Measurements from ENCODE around the gene RIN3. TPM values are rescaled to one million over a fixed set of nuclear protein-coding genes. Genes with fewer than 3 reads are reported as not detected.

RIN3 gene
- polyA plus RNA-seq, 4 donors, result 5.6 to 7.6 (median 6.7) TPM

GRCh38 chr14:92570674-92571262 lies 57.2 kb downstream of the RIN3 start:
- no peak for DNase-seq (ENCODE audit: low read depth in 4 of 4, low spot score in 2 of 4)

GRCh38 chr14:92572050-92572449 lies 58.5 kb downstream of the RIN3 start:
- DNase-seq (ENCODE audit: low read depth in 4 of 4, low spot score in 2 of 4), result no peak

- DNase-seq (ENCODE audit: low read depth in 4 of 4, low spot score in 2 of 4), result no peak
Observed at GRCh38 chr14:92573761-92574498, 60.3 kb downstream of the RIN3 start.

GRCh38 chr14:92575061-92575747 lies 61.6 kb downstream of the RIN3 start:
- no peak for DNase-seq (ENCODE audit: low read depth in 4 of 4, low spot score in 2 of 4)

GRCh38 chr14:92575748-92576303 lies 62.2 kb downstream of the RIN3 start:
- DNase-seq (ENCODE audit: low read depth in 4 of 4, low spot score in 2 of 4), result no peak

GRCh38 chr14:92577321-92577742 lies 63.8 kb downstream of the RIN3 start:
- no peak for DNase-seq (ENCODE audit: low read depth in 4 of 4, low spot score in 2 of 4)

- no peak for DNase-seq (ENCODE audit: low read depth in 4 of 4, low spot score in 2 of 4)
Observed at GRCh38 chr14:92578511-92578910, 64.9 kb downstream of the RIN3 start.

GRCh38 chr14:92579244-92579936 lies 65.8 kb downstream of the RIN3 start:
- no peak for DNase-seq (ENCODE audit: low read depth in 4 of 4, low spot score in 2 of 4)

- DNase-seq (ENCODE audit: low read depth in 4 of 4, low spot score in 2 of 4), result no peak
Observed at GRCh38 chr14:92581206-92581605, 67.6 kb downstream of the RIN3 start.

GRCh38 chr14:92581966-92582566 lies 68.5 kb downstream of the RIN3 start:
- DNase-seq (ENCODE audit: low read depth in 4 of 4, low spot score in 2 of 4), result no peak

GRCh38 chr14:92582706-92583452 lies 69.3 kb downstream of the RIN3 start:
- no peak for DNase-seq (ENCODE audit: low read depth in 4 of 4, low spot score in 2 of 4)

- no peak for DNase-seq (ENCODE audit: low read depth in 4 of 4, low spot score in 2 of 4)
Observed at GRCh38 chr14:92584220-92584619, 70.6 kb downstream of the RIN3 start.

GRCh38 chr14:92584816-92585215 lies 71.2 kb downstream of the RIN3 start:
- no peak for DNase-seq (ENCODE audit: low read depth in 4 of 4, low spot score in 2 of 4)

- DNase-seq (ENCODE audit: low read depth in 4 of 4, low spot score in 2 of 4), result no peak
Observed at GRCh38 chr14:92585981-92586937, 72.7 kb downstream of the RIN3 start.

- DNase-seq (ENCODE audit: low read depth in 4 of 4, low spot score in 2 of 4), result no peak
Observed at GRCh38 chr14:92586963-92587699, 73.5 kb downstream of the RIN3 start.

GRCh38 chr14:92587700-92588085 lies 74.1 kb downstream of the RIN3 start:
- no peak for DNase-seq (ENCODE audit: low read depth in 4 of 4, low spot score in 2 of 4)

- DNase-seq (ENCODE audit: low read depth in 4 of 4, low spot score in 2 of 4), result no peak
Observed at GRCh38 chr14:92589213-92589852, 75.8 kb downstream of the RIN3 start.
